H1 (cell line): ENCODE results near the gene MFAP3L. TPM values are rescaled to one million over a fixed set of nuclear protein-coding genes. Genes with fewer than 3 reads are reported as not detected.

ENCODE experiments used
- CTCF ChIA-PET: fragments of 300-600 bp; sonication (Branson Sonifier 250); formaldehyde crosslinking; loops from one replicate; lab custom pipeline; 2021; ENCODE audit not compliant: partially characterized antibody; lab: Charles Lee
- POLR2A ChIA-PET: fragments of 300-600 bp; sonication (Branson Sonifier 250); formaldehyde crosslinking; loops from one replicate; lab custom pipeline; 2021; ENCODE audit warnings: inconsistent platforms; ENCODE audit not compliant: partially characterized antibody; lab: Charles Lee
- DNase-seq, 2 experiments: peaks; one replicate each; pipeline versions ENCODE4 v3.0.0 to v3.0.0-alpha.2; 2010 to 2022; ENCODE audit warnings: low spot score in 2 of 2, low read depth in 1 of 2, mixed read lengths in 1 of 2
- FAIRE-seq: peaks from 2 replicates; lab custom pipeline; 2011; peaks lifted over from hg19 to GRCh38; lab: Jason Lieb, UNC
- H2AFZ ChIP-seq: 2 replicates; pipeline ENCODE4 v1.8.1; 2012; ENCODE audit warnings: low read length, inconsistent platforms
- H2AK5ac ChIP-seq: 2 replicates; pipeline ENCODE4 v1.6.1; 2013; ENCODE audit warnings: low read depth, low read length
- H2BK120ac ChIP-seq: replicated peaks from 2 replicates; pipeline ENCODE3; 2013; ENCODE audit warnings: low read depth, low read length, inconsistent platforms
- H2BK12ac ChIP-seq: 2 replicates; pipeline ENCODE4 v1.6.1; 2013; ENCODE audit warnings: low read depth, low read length
- H2BK15ac ChIP-seq: 2 replicates; pipeline ENCODE4 v1.6.1; 2013; ENCODE audit warnings: low read length
- H2BK20ac ChIP-seq: 2 replicates; pipeline ENCODE4 v1.6.1; 2013; ENCODE audit warnings: low read length
- H2BK5ac ChIP-seq: 2 replicates; pipeline ENCODE4 v1.6.1; 2013; ENCODE audit warnings: low read depth, low read length
- H3K14ac ChIP-seq: 2 replicates; pipeline ENCODE4 v1.6.1; 2013; ENCODE audit warnings: inconsistent platforms; ENCODE audit not compliant: insufficient read length
- H3K18ac ChIP-seq: 2 replicates; pipeline ENCODE4 v1.6.1; 2013; ENCODE audit warnings: low read length; ENCODE audit errors: extremely low read depth
- H3K23ac ChIP-seq: 2 replicates; pipeline ENCODE4 v1.6.1; 2013; ENCODE audit warnings: inconsistent platforms; ENCODE audit not compliant: insufficient read length
- H3K23me2 ChIP-seq: 2 replicates; pipeline ENCODE4 v1.6.1; 2013; ENCODE audit warnings: low read depth, low read length
- H3K27ac ChIP-seq: 2 replicates; pipeline ENCODE4 v1.6.1; 2011; ENCODE audit warnings: low read depth, low read length, inconsistent platforms
- H3K27me3 ChIP-seq, 4 experiments: replicated peaks in 1 of 4; 1 replicate in 1 of 4; 2 replicates in 3 of 4; pipeline versions ENCODE4 v1.6.1 to v1.8.1; 2011 to 2013; ENCODE audit warnings: low read length in 3 of 4, mild to moderate bottlenecking in 3 of 4, inconsistent platforms in 2 of 4, mixed read lengths in 2 of 4, moderate library complexity in 1 of 4; ENCODE audit not compliant: control insufficient read depth in 3 of 4, insufficient read depth in 3 of 4; ENCODE audit errors: extremely low read depth in 1 of 4
- H3K36me3 ChIP-seq, 4 experiments: 2 replicates each; pipeline versions ENCODE4 v1.6.1 to v1.8.1; 2011 to 2013; ENCODE audit warnings: mild to moderate bottlenecking in 4 of 4, low read length in 3 of 4, moderate library complexity in 2 of 4, control low read depth in 1 of 4, inconsistent platforms in 1 of 4; ENCODE audit not compliant: insufficient read depth in 4 of 4, control insufficient read depth in 2 of 4
- H3K4ac ChIP-seq: replicated peaks from 2 replicates; pipeline ENCODE3; 2013; ENCODE audit warnings: low read length, low read depth, mixed read lengths, inconsistent platforms; ENCODE audit not compliant: insufficient read length
- H3K4me1 ChIP-seq, 4 experiments: replicated peaks in 1 of 4; 1 replicate in 1 of 4; 2 replicates in 3 of 4; pipeline versions ENCODE4 v1.6.1 to v1.8.1; 2011 to 2013; ENCODE audit warnings: low read length in 3 of 4, inconsistent platforms in 2 of 4, mixed read lengths in 1 of 4; ENCODE audit not compliant: insufficient read depth in 4 of 4, control insufficient read depth in 3 of 4
- H3K4me2 ChIP-seq, 2 experiments: 2 replicates each; pipeline versions ENCODE4 v1.6.1 to v1.8.1; 2011 to 2013; ENCODE audit warnings: low read depth in 2 of 2, low read length in 2 of 2, control low read depth in 1 of 2, inconsistent platforms in 1 of 2, mild to moderate bottlenecking in 1 of 2; ENCODE audit not compliant: insufficient read depth in 1 of 2
- H3K4me3 ChIP-seq, 4 experiments: fragments of 200-600, 300-600 bp in 1 of 4; sonication (generic), shearing (Covaris generic), sonication (Bioruptor Twin) in 1 of 4; 2 replicates each; pipeline versions ENCODE4 v1.5.1 to v1.8.1; 2011 to 2016; ENCODE audit warnings: low read length in 4 of 4, low read depth in 3 of 4, control low read depth in 2 of 4, inconsistent platforms in 2 of 4, mild to moderate bottlenecking in 2 of 4, mixed read lengths in 1 of 4, moderate library complexity in 1 of 4; ENCODE audit not compliant: insufficient read depth in 2 of 4; ENCODE audit errors: extremely low read depth in 1 of 4
- H3K56ac ChIP-seq: replicated peaks from 2 replicates; pipeline ENCODE3; 2013; ENCODE audit warnings: low read depth, mild to moderate bottlenecking, mixed read lengths, low read length, inconsistent platforms; ENCODE audit not compliant: insufficient read length
- H3K79me1 ChIP-seq: 2 replicates; pipeline ENCODE4 v1.6.1; 2013; ENCODE audit warnings: low read depth, low read length, control low read depth
- H3K79me2 ChIP-seq, 2 experiments: 2 replicates each; pipeline versions ENCODE4 v1.6.1 to v1.8.1; 2012 to 2013; ENCODE audit warnings: low read length in 2 of 2, mild to moderate bottlenecking in 2 of 2, inconsistent platforms in 1 of 2; ENCODE audit not compliant: insufficient read depth in 2 of 2, control insufficient read depth in 1 of 2
- H3K9ac ChIP-seq, 4 experiments: replicated peaks in 1 of 4; 1 replicate in 1 of 4; 2 replicates in 3 of 4; pipeline versions ENCODE4 v1.6.1 to v1.8.1; 2011 to 2013; ENCODE audit warnings: low read depth in 3 of 4, low read length in 3 of 4, control low read depth in 2 of 4, mild to moderate bottlenecking in 2 of 4, moderate library complexity in 2 of 4, inconsistent platforms in 1 of 4; ENCODE audit errors: extremely low read depth in 1 of 4
- H3K9me3 ChIP-seq, 2 experiments: 2 replicates each; pipeline versions ENCODE4 v1.6.1 to v1.8.1; 2012 to 2013; ENCODE audit warnings: mild to moderate bottlenecking in 2 of 2, moderate library complexity in 2 of 2, control low read depth in 1 of 2, inconsistent platforms in 1 of 2, low read depth in 1 of 2, low read length in 1 of 2, mixed read lengths in 1 of 2; ENCODE audit not compliant: insufficient read depth in 2 of 2
- H4K20me1 ChIP-seq, 2 experiments: replicated peaks in 1 of 2; 2 replicates each; pipeline versions ENCODE3 to v1.8.1; 2011 to 2013; ENCODE audit warnings: inconsistent platforms in 2 of 2, low read length in 2 of 2, mild to moderate bottlenecking in 1 of 2; ENCODE audit not compliant: insufficient read depth in 2 of 2, control insufficient read depth in 1 of 2
- H4K5ac ChIP-seq: 2 replicates; pipeline ENCODE4 v1.6.1; 2013; ENCODE audit warnings: low read length, low read depth, mixed read lengths, inconsistent platforms; ENCODE audit not compliant: insufficient read length
- H4K8ac ChIP-seq: 2 replicates; pipeline ENCODE4 v1.8.0; 2013; ENCODE audit warnings: mild to moderate bottlenecking, moderate library complexity, low read length, inconsistent platforms; ENCODE audit not compliant: insufficient read depth; ENCODE audit errors: extremely low read depth
- H4K91ac ChIP-seq: replicated peaks from 2 replicates; pipeline ENCODE3; 2013; ENCODE audit warnings: low read length, mixed read lengths, inconsistent platforms; ENCODE audit not compliant: insufficient read length
- CBX8 ChIP-seq: fragments of 300-800, 300-1000 bp; sonication (generic); IDR thresholded peaks from 2 replicates; pipeline ENCODE4 v1.7.1; 2016; ENCODE audit warnings: low read depth, low read length, borderline replicate concordance
- CHD1 ChIP-seq: IDR thresholded peaks from 2 replicates; pipeline ENCODE4 v1.6.1; 2012; ENCODE audit warnings: low read depth, low read length, improper control_type of control experiment
- FOSL1 ChIP-seq: IDR thresholded peaks from 2 replicates; pipeline ENCODE4 v1.6.1; 2011; ENCODE audit warnings: mild to moderate bottlenecking, low read depth, low read length, moderate library complexity; ENCODE audit not compliant: insufficient read depth
- KDM4A ChIP-seq: IDR thresholded peaks from one replicate; pipeline ENCODE4 v1.7.1; 2012; ENCODE audit warnings: low read depth, mild to moderate bottlenecking, moderate library complexity, low read length, inconsistent platforms; ENCODE audit not compliant: severe bottlenecking
- KDM5A ChIP-seq: fragments of 200-600 bp; IDR thresholded peaks from 2 replicates; pipeline ENCODE4 v1.7.1; 2012; ENCODE audit warnings: mild to moderate bottlenecking, low read length, inconsistent platforms, mixed read lengths
- NRF1 ChIP-seq: IDR thresholded peaks from 2 replicates; pipeline ENCODE4 v1.6.1; 2011; ENCODE audit warnings: mild to moderate bottlenecking, low read depth, low read length, improper control_type of control experiment
- POU5F1 ChIP-seq: IDR thresholded peaks from 2 replicates; pipeline ENCODE4 v1.6.1; 2011; ENCODE audit warnings: low read depth, mild to moderate bottlenecking, low read length, moderate library complexity
- RXRA ChIP-seq: IDR thresholded peaks from 2 replicates; pipeline ENCODE4 v1.6.1; 2011; ENCODE audit warnings: low read depth, mild to moderate bottlenecking, low read length, moderate library complexity; ENCODE audit not compliant: insufficient read depth
- SIRT6 ChIP-seq: IDR thresholded peaks from one replicate; pipeline ENCODE4 v1.7.1; 2012; ENCODE audit warnings: low read length, inconsistent platforms
- YY1 ChIP-seq: IDR thresholded peaks from 2 replicates; pipeline ENCODE4 v1.6.1; 2011; ENCODE audit warnings: low read depth, mild to moderate bottlenecking, low read length
- WGBS, 2 experiments: shearing (Covaris generic) in 1 of 2; methylation state at CpG; one replicate each; pipeline versions ENCODE4 v1.1.6 to v1.1.7; 2013 to 2015; ENCODE audit warnings: low lambda C conversion rate in 2 of 2, mixed read lengths in 2 of 2, inconsistent platforms in 1 of 2, low coverage in 1 of 2, missing lambda C conversion rate in 1 of 2; ENCODE audit not compliant: insufficient replicate concordance in 2 of 2, insufficient coverage in 1 of 2, insufficient read length in 1 of 2; ENCODE audit errors: extremely low coverage in 1 of 2, missing lambda C conversion rate in 1 of 2; 5-methylcytosine and 5-hydroxymethylcytosine counted together
- polyA plus RNA-seq, 7 experiments: library from polyadenylated mRNA; depleted of rRNA in 3 of 7; stranded (reverse) in 5 of 7; unstranded in 2 of 7; fragments of >200 nt in 5 of 7; fragments of 200-250 nt in 2 of 7; gene quantifications; 1 replicate in 5 of 7; 2 replicates in 1 of 7; 4 replicates in 1 of 7; pipeline versions ENCODE4 v1.2.1 to v1.2.3, GENCODE V29; 2011 to 2013; ENCODE audit warnings: missing spikeins in 2 of 7, mixed read lengths in 2 of 7
- total RNA-seq: library from RNA; stranded (reverse); fragmentation: NEBNext Ultra II Directional; extraction: Animal tissue kit (Norgen Biotek cat#: 25700); gene quantifications from 2 replicates; pipeline ENCODE4 v1.2.1, GENCODE V29; 2021

Gene MFAP3L
- total and polyA plus RNA-seq, 2 of the 8 experiments (the other 6 are each of a cell fraction or from before 2014, with no cell fraction given), result 7.0 to 9.8 TPM

- H3K27me3 ChIP-seq, result no peaks in the 10 kb centered on the region
- H3K36me3 ChIP-seq, result no peaks in the 10 kb centered on the region
- no peak for FAIRE-seq
- H2BK12ac ChIP-seq, result no peak overlapping the region
- H2BK5ac ChIP-seq, result no peak overlapping the region
- peaks cover 0 to 4% (median 0%) of the 10 kb centered on the region in 4 experiments; a peak in 1 of 7 replicates for H3K4me1 ChIP-seq
- no peak overlapping the region for H3K27ac ChIP-seq
- no peak overlapping the region for H4K5ac ChIP-seq
- no peak overlapping the region for H2AK5ac ChIP-seq
- no peak overlapping the region for H4K91ac ChIP-seq
- H3K9me3 ChIP-seq, result peaks cover 0 to 2% of the 10 kb centered on the region in 2 experiments; a peak in 1 of 4 replicates
- TF ChIP-seq SIRT6 (no peak), RXRA (no peak), CBX8 (no peak), YY1 (no peak), KDM5A (no peak), POU5F1 (no peak), NRF1 (no peak), FOSL1 (no peak), CHD1 (no peak), KDM4A (no peak)
- H3K23me2 ChIP-seq, result no peaks in the 10 kb centered on the region
- no peak overlapping the region for H3K9ac ChIP-seq
- no peak overlapping the region for H3K18ac ChIP-seq
- no peak overlapping the region for H3K4me3 ChIP-seq
- H4K8ac ChIP-seq, result no peak overlapping the region
- H3K4me2 ChIP-seq, result no peak overlapping the region
- no peaks in the 10 kb centered on the region for H3K79me2 ChIP-seq
- H2AFZ ChIP-seq, result no peak overlapping the region
- H3K14ac ChIP-seq, result no peak overlapping the region
- no peak for DNase-seq
- H3K23ac ChIP-seq, result no peak overlapping the region
- no peak overlapping the region for H3K4ac ChIP-seq
- H3K79me1 ChIP-seq, result no peaks in the 10 kb centered on the region
- H2BK15ac ChIP-seq, result no peak overlapping the region
- H4K20me1 ChIP-seq, result no peaks in the 10 kb centered on the region
- POLR2A ChIA-PET, result interaction anchor here (1.2 kb wide), 1 partner anchor 120 kb away, joined by 4 read pairs; no protein-coding TSS in a partner anchor
- H2BK120ac ChIP-seq, result no peak overlapping the region
- H3K56ac ChIP-seq, result no peak overlapping the region
- CTCF ChIA-PET, result interaction anchor here (0.8 to 1.3 kb wide), 2 partner anchors 9 to 14 kb away, joined by 3 to 4 read pairs; no protein-coding TSS in a partner anchor
- no peak overlapping the region for H2BK20ac ChIP-seq
- WGBS, 2 experiments, result 79% methylated on average over 4 of the region's 4 CpGs; no CpG with 5 or more reads in 1 of the 2 experiments
Observed at GRCh38 chr4:170038769-170039168, 12.6 kb upstream of the MFAP3L start.
